ENCODE results near the gene C1orf116.

Gene C1orf116

DNA sequence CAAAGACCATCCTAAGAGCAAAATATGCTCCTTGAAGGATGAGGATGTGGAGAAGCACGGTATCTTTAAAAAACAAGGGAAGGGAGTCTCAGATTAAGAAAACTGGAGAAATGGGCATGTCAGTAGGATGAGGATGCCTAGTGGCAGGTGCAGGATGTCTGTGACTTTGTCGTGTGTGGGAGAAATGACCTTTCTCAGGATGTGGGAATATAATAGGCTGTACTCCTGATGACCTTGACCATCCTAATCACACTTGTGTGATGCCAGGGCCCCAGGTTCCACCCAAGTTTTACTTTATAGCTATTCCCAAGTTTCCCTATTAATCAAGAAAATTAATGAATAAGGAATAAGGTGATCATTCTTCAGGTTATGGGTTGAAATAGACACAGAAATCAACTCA lies 12.9 kb downstream of the C1orf116 start:
- DNase-seq (ENCODE audit: low read depth): no peak

DNA sequence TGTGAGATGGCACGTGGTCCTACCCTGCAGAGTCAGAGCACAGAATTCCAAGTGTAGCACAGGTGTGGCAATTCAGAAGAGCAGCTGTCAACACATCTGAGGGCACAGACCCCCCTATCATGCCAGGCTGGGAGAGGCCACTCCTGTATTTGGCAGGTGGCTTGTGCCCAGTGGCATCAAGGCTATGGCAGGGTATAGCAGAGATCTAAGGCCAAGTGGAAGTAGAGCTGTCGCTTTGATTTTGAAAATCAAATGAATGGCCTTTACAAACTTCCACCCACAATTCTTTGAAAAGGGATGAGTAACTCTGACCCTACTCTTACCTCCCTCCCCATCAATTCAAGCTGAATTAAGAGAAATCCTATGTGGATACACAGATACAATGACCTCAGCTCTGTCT lies 13.4 kb downstream of the C1orf116 start:
- no peak for DNase-seq (ENCODE audit: low read depth)

DNA sequence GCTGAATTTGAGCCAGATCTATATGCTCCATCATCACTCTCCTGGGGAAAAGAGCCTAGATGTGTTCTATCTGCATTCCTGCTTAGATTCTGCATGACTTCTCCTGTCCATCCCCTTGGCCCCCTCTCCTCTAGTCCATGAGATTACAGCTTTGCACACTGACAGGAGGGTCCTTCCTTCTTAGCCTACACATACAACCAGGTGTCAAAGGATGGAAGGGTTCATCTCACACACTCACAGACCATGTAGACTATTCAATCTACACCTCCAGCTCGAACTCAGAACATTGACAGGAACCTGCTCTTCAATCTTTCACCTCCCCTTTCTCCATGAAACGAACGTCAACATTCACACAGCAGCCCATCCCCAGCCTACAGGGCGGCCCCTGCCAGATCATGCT lies 13.8 kb downstream of the C1orf116 start:
- no peak for DNase-seq (ENCODE audit: low read depth)

DNA sequence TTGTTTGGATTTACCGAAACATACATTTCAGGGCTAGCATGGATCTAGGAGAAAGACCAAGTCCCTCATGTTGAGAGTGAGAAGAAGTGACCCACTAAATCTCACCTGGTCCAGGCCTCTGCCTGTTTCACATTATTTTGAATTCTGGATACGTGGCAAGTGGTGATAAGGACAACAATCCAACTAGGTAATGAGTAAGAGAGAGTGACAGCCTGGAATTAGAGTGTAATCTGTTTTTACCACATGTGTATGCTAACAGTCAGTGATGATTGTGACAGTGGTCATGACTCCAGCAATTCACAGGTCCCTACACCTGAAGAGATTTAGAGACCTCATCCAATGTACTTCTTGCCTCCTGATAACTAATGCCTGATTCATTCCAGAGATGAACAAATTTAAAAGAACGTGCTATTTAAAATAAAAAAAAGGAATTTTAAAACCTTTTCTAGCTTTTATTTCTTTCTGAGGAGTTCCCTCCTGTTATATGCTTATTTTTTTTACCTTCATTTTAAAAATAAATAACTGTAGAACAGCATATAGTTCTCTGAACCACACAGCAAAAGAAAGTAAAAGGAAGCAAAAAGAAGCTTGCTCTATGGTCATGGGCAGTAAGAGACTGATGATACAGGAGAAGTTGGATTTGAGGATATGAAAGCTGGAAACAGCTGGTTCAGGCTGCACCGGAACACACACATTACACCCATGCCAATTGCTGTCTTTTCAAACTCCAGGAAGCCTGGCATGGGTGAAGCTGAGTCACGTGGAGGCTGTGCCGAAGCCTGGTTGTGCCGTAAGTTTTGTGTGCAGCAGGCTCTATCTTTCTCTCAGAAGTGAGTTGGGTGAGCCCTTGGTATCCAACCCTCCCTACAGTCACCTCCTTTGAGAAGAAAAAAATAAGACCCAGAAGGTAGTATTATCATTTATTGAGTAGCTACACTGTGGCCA lies 14.7 kb downstream of the C1orf116 start:
- DNase-seq (ENCODE audit: low read depth): no peak

DNA sequence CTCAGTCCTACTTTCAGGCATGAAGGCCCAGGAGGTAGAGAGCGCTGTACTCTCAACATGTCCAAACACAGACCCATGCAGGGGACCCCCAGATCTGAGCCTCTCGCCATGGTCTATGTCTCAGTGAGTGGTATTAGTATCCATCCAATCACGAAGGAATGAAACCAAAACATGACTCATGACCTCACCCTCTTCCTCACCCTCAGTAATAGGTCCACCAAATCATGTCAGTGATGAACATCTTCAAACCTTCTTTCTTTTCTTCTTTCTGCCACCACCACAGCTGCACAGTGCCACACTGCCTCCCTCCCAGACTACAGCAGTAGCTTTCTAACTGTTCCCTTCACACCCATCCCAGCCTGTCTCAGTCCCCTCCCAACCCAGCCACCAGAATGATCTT lies 16.8 kb downstream of the C1orf116 start:
- DNase-seq (ENCODE audit: low read depth): no peak

DNA sequence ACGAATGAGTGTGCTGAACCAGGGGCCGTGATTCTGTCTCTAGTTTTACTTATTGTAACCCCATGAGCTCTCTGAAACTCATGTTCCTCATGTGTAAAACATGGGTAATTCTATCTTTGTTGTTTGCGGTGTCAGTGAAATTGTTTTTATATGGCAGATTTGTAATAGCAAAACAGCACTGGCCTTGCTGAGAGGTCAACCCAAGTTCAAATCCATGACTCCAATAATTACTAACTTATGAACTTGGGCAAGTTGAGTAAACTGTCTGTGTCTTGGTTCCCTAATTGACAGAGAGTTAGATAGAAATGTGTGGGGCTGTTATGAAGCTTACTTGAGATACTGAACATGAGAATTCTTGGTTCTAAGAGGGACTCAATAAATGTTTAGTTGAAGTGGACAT lies 17.8 kb downstream of the C1orf116 start:
- DNase-seq (ENCODE audit: low read depth): no peak

GRCh38 chr1:207013321-207014085 lies 19.1 kb downstream of the C1orf116 start:
- no peak for DNase-seq (ENCODE audit: low read depth)

GRCh38 chr1:207010726-207011125 lies 21.8 kb downstream of the C1orf116 start:
- no peak for DNase-seq (ENCODE audit: low read depth)

- no peak for DNase-seq (ENCODE audit: low read depth)
Measured at GRCh38 chr1:207009945-207010344, 22.6 kb downstream of the C1orf116 start.

- DNase-seq (ENCODE audit: low read depth): no peak
Measured at GRCh38 chr1:207009182-207009850, 23.2 kb downstream of the C1orf116 start.

- DNase-seq (ENCODE audit: low read depth): peak; percentile 57
Measured at GRCh38 chr1:207007352-207008033, 25.1 kb downstream of the C1orf116 start.

- DNase-seq (ENCODE audit: low read depth): no peak
Measured at GRCh38 chr1:207006914-207007313, 25.6 kb downstream of the C1orf116 start.

- DNase-seq (ENCODE audit: low read depth): no peak
Measured at GRCh38 chr1:207006083-207006482, 26.5 kb downstream of the C1orf116 start.

DNA sequence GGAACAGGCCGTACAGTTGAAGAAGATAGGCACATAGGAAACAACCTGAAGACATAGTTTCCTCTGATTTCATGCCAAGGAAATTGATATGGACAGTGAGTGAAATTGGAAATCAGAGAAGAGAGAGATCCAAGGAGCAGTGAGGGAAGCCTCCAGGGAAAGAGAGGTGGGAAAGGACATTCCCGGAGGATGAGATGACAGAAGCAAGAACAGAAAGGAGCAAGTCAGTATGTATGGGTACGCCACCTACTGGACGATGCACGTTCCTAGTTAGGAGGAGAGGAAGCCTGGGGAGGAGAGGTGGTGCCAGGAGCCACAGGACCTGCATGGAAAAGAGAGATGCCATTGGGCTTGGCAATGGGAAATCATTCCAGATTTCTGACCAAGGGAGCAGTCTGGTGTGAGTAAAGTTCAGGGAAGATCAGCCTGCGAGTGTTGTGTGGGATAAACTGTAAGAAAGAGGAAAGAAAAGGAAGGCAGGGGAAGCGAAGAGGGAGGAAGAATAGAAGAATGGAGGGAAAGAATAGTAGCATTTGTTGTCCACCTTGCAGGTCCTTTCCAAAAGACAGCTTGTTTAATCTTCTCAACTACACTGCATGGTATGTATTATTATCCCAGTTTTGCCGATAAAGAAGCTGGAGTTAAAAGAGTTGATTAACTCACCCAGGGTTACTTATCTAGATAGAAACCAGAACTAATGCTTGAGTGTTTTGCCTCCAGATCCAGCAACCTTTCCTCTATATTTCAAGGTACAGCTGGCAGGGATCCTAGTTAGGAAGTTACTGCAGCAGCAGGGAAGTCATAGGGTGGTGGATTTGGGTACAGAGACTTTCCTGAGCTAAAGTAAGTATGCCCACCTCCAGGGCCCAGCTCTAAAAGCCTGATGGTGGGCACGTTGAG lies 27.4 kb downstream of the C1orf116 start:
- peak; percentile 52 for DNase-seq (ENCODE audit: low read depth)

- DNase-seq (ENCODE audit: low read depth): no peak
Measured at GRCh38 chr1:207003210-207003609, 29.3 kb downstream of the C1orf116 start.

GRCh38 chr1:207002724-207003146 lies 29.8 kb downstream of the C1orf116 start:
- DNase-seq (ENCODE audit: low read depth): no peak

- DNase-seq (ENCODE audit: low read depth): no peak
Measured at GRCh38 chr1:207001492-207002245, 30.9 kb downstream of the C1orf116 start.

DNA sequence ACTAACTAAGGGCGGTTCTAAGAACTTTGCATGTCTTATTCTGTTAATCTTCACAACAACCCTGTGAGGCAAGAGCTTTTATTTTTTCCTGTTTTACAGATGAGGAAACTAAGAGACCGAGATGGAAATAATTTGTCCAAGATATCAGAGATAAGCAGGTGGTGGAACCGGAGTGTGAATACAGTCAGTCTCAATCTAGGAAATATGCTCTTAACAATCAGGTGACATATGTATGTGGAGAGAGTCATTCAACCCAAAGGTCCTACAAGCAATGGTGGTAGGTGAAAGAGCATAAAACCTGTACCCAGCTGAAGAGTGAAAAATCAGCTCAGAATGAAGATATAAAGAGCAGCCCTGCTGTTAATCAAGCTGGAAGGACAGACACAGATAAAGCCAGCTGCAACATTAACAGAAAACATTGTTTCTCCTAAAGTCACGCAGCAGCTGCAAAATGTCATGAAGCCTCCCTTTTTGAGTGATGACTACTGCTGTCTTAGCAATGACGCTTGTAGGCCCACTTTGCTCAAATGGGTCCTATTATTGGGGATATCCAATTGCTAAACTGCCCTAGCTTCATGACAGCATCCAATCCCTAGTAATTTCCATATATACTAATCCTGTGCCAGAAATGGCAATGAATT lies 31.8 kb downstream of the C1orf116 start:
- no peak for DNase-seq (ENCODE audit: low read depth)

DNA sequence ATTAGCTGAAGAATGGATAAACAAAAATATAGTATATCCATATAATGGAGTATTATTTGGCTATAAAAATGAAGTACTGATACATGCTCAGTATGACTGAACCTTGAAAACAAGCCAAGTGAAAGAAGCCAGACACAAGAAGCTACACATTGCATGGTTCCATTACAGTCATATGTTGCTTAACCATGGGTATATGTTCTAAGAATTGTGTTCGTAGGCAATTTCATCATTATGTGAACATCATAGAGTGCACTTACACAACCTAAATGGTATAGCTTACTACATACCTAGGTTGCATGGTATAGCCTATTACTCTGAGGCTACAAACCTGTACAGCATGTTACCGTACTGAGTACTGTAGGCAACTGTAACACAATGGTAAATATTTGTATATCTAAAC lies 33.7 kb downstream of the C1orf116 start:
- DNase-seq (ENCODE audit: low read depth): no peak

- DNase-seq (ENCODE audit: low read depth): no peak
Measured at GRCh38 chr1:206992790-206993189, 39.8 kb downstream of the C1orf116 start.
